Activated CD8-positive, alpha-beta memory T cell treated with anti-CD3 and anti-CD28 coated beads, Interleukin-2, amount 50 U/mL, for 1 hour (primary cell): ENCODE data around the gene EPS8L2.
"Not testable (repeated sequence)": the region's sequence is repeated elsewhere in the genome, so short reads cannot be mapped to it uniquely, and the experiment has no call there.

Experiments
- DNase-seq: peaks from one replicate; pipeline ENCODE4 v3.0.0-alpha.2; 2020; ENCODE audit errors: extremely low read depth

EPS8L2 gene

DNA sequence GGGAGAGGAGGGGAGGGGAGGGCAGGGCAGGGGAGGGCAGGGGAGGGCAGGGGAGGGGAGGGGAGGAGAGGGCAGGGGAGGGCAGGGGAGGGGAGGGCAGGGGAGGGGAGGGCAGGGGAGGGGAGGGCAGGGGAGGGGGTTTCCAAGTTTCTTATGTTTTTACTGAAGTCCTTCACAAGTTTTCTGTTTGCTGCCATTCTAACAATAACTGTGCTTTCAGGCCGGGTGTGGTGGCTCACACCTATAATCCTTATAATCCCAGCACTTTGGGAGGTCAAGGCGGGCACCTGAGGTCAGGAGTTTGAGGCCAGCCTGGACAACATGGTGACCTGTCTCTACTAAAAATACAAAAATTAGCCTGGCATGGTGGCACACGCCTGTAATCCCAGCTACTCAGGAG is 15.8 kb upstream of the EPS8L2 start:
- not testable (repeated sequence) for DNase-seq

DNA sequence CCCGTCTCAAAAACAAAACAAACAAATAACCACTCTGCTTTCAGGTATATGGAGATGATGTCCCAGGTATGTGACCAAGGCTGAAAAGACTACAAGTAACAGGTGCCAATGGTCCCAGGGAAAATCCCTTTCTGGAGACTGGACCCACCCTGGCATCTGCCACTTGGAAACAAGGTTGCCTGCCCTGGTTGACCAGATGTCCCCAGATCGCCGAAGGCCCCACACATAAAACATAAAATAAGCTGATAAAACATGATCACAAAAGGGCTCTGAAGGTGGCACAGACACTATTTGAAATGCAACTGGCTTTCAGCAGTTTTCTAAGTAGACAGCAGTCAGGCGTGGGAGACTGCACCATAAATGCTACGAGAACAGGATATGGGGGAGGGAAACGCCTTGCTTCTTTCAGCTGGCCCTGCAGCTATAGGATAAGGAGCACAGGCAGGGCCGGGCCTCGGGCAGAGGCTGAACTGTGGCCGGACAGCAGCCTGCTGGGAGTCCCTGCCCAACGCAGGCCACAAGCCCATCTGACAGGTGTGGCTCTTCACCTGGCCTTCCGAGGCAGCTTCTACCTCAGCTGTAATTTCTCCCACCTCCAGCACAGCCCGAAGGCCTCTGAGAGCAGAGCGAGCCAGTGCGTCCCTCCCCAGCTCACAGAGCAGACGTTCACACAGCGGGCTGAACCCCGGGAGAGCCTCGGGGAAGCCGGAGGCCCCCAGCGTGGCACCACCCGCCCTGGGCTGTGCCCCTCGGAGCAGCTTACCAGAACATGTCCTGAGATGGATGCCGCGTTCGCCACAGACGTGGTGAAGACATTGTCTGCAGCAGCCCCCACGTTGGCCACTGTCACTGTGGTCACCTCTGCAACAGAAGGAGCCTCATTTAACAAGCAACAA is 15.0 kb upstream of the EPS8L2 start:
- no peak for DNase-seq

DNA sequence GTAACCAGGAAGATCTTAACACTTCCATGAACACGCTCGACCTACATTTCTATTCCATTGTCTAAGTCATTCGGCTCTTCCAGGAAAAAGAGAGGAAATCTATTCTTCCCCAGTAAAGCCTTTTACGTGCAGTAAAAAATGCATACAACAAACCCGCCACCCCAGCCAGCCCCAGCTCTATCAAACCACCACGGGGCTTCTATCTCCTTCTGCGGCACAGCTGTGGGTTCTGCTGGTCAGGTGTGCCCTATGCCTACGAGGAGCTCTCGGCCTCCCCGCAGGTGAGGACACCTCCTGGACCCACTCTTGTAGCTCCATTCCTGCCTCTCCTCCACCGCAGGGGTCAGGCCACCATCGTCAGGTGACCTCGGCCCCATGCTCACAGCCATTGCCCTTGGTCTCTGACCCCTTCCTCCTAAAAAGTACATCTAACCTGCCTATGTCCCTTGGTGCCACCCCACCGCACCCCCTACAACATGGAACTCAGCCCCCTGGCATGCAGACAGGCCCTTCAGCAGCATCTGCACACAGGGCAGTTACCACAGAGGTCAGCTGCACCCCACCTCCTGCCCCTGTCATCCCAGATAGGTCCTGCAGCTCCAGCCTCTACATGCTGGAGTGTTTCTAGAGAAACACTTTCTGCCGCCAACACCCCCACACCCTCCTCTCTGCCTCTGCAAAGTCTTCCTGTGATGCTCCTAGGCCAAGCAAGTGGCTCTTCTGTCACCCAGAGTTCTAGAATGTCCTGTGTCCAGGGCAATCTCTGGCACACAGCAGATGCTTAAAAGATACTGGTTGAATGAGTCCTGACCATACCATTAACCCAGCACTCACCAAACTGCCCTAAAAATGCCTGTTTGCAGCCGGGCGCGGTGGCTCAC is 14.1 kb upstream of the EPS8L2 start:
- DNase-seq = no peak

DNA sequence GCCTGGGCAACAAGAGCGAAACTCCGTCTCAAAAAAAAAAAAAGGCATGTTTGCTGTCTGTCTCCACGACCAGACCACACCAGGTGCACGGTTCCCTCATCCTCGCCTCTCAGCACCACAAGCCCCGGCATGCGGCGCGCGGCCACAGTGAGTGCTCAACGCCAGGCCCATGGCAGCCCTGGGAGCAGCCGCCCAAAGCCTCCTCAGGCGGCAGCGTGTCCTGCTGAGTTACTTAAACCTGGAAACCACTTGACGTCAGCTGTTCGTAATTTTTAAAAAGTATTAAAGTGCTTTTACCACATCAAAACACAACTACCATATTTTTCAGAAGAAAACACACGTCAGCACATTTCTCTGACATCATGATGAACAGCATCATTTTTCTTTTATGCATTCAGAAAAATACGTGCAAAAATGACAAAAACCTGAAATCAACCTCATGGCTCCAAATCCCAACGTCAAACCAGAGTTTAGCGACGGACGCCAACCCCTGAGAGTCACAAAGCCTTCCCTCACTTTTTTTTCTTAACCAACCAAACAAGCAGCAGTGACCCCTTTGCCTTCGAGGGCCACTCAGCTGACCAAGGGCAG is 13.1 kb upstream of the EPS8L2 start:
- DNase-seq = no peak

DNA sequence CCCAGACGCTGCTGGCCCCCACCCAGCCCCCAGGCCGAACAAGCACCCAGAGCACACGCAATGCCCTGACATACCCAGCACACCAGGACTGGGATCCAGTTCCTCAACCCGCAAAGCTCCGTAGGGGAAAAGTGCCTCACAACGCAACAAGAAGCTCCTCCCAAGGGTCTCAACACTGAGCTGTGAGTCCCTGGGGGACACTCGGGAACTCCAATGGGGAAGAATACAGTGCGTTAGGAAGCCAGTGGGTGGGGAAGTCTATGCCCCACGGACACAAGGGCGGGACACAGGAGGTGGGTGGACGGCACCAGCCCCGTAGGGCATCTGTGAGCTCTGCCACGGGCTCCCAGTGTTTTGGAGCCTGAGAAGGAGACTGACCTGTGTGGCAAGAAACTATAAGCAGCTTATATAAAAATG is 12.6 kb upstream of the EPS8L2 start:
- DNase-seq = no peak

DNA sequence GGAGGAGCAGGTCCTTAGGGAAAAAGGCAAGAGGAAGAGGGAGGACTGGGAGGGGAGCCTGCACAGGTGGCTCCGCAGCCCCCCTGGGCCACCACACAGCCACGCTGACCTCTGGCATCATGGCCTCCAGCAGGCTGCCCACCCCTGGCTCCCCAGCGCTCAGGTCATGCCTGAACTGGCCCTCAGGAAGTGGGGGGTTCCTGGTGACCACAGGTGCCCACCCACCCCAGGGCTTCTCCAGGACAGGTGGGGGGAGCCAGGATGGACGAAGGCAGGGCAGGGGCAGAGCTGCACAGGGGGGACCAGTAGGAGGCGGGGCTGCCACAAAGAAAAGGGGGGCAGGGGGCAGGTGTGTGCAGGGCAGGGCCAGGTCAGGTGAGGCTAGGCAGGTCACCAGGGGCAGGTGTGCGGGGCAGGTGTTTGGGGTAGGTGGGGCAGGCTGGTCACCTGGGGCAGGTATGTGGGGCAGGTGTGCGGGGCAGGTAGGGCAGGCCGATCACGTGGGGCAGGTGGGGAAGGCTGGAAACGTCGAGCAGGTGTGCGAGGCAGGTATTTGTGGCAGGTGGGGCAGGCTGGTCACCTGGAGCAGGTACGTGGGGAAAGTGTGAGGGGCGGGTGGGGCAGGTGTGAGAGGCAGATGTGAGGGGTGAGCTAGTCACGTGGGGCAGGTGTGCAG is 12.0 kb upstream of the EPS8L2 start:
- no peak for DNase-seq

DNA sequence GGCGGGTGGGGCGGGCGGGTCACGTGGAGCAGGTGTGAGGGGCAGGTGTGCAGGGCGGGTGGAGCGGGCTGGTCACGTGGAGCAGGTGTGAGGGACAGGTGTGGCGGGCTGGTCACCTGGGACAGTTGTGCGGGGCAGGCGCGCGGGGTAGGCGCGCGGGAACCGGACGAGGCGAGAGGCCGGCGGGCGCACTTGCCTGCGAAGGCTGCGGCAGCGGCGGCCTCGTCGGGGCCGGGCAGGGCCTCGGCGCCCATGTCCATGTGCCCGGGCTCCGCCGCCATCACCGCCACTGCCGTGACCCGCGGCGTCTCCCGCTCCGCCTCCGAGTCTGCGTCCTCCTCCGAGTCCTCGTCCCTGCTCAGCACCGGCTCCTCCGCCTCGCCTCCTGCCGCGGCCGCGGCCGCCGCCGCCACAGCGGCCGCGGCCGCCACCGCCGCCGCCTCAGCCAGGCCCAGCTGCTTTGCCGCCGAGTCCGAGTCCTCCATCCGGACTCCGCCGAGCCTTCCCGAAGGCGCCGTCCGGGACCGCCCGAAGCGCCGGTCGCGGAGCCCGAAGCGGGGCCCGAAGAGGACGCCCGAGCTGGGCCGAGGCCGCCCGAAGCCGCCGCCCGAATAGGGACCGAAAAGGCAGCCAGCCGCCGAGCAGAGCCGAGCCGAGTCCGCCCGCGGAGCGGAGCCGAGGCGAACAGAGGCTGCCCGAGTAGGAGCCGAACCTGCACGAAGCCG is 11.3 kb upstream of the EPS8L2 start, which contains the start of gene DEAF1:
DEAF1 (minus strand) TSS at position 660 of the 725 bp plus-strand sequence; CDS start at position 485, 175 bp downstream.
- DNase-seq = peak; percentile 98

DNA sequence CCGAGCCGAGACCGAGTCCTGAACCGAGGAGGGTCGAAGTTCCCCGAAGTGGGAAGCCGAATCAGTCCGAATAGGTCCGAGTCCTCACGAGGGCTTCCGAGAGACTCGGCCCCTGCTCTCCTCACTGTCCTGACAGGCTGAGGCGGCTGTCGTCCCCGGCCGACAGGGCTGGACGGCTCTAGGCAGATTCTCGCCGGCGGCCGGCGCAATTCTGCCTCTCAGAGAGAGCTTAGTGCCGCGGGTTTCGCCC is 10.8 kb upstream of the EPS8L2 start:
- DNase-seq = no peak

DNA sequence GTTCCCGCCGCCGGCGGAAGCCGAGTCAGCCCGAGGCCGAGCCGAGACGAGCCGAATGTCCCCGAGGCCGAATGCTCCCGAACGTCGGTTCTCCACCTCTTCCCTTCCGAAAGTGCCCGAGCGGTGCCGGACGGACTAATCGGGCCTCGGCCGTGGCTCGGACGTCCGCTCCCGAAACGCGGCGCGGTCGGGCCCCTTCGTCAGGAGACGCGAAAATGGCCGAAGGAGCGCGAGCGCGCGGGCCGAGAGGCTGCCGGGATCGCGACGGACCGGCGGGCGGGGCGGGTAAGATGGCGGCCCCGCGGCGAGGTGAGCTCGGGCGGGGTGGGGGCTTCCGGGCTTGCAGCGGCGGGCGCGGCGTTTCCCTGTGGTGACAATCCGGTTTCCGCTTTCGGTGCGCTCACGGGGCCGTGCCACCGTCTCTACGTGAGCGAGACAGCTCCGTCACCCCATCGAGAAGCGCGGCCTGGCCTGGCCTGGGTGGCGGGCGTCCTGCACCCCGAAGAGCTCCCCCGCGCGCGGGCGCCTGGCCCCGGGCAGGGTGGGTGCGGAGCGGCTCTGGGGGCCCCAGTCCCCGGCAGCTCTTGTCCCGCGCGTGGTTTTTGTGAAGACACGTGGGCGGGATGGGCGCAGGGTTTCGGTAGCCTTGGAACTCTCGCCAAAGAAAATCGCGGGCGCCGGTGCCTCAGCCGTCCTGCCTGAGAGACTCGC is 10.3 kb upstream of the EPS8L2 start, which contains the start of gene TMEM80:
TMEM80 (plus strand) TSS at position 279 of the 711 bp plus-strand sequence; CDS start at position 291, 12 bp downstream.
- DNase-seq = peak; percentile 87

DNA sequence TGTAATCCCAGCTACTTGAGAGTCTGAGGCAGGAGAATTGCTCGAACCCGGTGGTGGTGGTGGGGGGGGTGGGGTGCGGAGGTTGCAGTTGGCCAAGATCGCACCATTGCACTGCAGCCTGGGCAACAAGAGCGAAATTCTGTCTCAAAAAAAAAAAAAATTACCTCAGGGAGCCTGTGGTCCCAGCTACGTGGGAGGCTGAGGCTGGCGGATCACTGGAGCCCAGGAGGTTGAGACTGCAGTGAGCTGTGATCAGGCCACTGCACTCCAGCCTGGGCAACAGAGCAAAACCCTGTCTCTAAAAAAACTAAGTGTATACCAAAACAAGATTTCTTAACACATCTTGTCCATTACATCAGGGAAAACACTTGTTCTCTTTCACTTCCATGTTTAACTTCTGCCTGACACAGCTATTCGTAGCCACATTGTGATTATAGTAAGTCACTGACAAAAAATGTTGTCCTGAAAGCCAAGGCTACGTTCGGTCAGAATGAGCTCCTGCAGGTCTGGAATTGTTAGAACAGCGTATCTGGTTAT is 9.0 kb upstream of the EPS8L2 start:
- no peak for DNase-seq

DNA sequence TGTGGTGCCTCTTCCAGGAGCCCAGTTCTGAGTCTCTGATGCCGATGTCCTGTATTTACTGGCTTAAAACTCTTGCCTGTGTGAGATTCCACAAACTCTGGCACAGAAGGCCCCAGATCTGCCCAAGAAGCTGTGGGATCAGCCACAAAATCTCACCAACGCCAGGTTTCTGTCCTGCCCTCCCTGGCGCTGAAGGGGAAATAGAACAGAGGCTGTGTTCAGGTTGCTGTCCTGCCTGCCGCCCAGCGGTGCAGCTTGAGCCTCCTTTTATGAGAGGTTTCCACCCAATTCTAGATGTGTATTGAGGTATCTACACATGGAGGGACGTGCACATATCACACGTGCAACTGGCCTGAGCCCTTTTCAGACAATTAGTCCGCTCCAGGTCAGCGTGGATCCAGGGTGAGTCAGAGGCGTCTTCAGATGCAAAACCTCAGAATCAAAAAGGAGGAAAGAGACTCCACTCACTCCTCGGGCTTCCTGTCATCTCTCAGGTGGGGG is 8.2 kb upstream of the EPS8L2 start:
- DNase-seq = no peak

DNA sequence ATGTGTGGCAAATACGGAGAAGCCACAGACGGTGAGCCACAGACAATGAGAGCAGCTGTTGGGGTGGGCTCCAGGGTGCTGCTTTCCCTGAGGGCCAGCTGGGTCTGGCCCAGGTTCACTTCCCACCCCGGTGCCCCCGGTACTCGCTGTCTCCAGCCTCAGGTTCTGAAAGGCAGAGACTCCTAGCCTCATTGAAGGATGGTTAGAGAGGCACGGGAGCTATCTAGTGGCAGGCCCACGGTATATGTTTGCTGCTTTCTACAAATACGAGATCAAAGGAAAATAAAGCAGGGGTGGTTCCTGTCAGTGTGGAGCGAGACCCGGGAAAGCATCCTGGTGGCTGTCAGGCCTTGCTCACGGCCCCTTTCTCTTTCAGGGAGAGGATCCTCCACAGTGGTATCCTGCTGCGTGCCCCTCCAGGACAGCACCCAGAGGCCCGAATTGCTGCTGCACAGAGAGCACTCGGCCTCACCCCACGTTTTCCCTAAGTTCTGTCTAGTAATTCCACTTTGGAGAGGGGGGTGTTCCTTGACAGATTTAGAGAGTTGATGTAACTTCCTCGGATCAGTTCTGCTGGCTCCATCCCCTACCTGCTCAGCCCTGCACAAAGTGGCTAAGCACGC is 7.4 kb upstream of the EPS8L2 start:
- DNase-seq = no peak

DNA sequence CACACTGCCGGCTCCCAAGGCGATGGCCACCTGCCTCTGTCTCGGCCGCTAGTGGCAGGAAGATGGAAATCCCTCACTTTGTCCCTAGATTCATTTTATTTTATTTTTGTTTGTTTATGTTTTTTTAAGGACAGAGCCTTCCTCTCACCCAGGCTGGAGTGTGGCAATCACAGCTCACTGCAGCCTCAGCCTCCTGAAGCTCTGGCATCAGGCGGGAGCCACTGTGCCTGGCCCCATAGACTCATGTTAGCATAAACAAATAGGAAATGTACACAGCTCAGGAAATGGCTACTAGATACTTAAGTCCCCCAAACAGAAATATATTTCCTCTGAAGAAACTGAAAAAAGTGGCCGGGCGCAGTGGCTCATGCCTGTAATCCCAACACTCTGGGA is 6.9 kb upstream of the EPS8L2 start:
- DNase-seq = no peak

DNA sequence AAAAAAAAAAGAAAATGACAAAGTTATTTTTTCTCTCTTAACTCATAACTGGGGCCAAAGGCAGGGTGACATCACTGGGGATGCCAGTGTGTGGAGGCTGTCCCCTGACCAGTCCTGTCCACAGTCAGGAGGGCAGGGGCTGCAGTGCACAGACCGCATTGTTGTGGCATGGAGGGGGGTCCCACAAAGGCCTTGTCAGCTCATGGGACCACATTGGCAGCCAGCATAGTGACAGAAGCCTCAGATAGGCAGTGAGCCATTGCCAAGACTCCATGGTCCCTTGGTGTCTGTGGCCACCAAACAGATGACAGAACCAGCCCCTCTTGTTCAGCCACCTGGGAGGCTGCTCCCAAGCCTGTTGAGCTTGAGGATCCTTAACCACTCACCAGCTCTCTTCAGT is 6.3 kb upstream of the EPS8L2 start:
- no peak for DNase-seq

DNA sequence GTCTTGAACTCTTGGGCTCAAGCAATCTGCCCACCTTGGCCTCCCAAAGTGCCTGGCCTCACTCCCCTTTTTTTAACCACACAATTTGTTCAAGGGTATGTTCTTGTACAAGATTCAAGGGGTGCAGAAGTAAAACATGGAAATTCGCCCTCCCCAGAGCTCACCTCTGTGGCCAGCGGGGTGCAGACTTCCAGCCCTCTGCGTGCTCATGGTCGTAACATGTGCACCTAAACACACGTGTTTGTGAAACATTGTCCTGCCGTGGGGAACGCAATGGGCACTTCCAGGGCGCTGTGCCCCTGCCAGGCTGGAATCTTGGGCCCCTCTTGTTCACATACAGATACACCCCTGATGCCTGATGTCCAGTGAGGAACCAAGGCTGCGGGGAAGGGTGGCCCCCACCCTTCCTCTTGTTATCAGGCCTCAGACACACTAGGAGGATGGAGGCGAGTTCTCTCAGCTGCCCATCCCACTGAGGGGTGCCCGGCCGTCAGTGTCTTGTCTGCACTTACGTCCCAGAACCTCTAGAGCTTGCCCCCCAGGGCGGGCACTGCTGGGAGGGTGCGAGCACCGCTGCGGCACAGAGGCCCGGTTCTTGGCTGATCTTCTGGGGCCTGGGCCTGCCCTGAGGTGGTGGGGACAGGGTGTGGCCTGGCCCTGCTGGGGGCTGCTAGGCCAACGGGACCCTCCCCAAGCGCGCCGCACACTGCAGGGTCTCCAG is 4.1 kb upstream of the EPS8L2 start:
- DNase-seq = no peak

DNA sequence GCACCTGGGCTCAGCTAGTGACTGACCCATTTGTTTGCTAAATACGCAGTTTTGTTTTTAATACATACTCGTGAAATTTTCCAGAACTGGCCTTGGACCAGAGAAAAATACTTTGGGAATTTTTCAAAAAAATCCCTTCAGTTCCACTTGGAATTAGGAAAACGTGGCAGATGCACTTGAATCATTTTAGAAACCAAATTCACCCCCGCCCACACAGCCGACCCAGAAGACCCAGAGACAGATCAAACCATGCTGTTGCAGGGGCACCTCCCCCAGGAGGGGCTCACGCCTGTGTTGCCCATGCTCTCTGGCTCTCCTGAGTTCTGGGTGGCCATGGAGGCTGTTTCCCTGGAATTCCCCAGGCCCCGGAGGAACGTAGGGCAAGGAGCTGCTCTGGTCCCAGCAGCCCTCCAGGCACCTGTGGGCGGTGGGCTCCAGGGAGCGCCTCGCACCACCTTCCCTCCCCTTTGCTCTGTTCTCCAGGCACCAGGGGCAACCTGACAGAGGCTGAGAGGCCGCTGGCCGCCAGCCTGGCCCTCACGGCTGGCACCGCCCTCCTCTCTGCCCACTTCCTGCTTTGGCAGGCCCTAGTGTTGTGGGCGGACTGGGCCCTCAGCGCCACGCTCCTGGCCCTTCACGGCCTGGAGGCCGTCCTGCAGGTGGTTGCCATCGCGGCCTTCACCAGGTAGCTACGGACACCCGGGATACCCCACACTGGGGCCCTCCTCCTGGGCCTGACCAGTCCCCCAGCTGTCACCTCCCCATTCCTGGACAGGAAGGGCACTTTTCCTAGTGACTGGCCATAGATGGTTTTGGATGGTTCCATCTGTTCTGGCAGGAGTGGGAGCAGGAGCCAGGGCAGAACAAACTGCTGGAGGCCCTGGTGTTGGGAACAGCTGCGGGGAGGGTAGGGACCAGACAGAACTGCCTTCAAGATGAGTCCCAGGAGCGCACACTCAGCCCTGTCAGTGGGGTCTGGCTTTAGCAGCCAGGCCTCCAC is 3.3 kb upstream of the EPS8L2 start:
- no peak for DNase-seq

DNA sequence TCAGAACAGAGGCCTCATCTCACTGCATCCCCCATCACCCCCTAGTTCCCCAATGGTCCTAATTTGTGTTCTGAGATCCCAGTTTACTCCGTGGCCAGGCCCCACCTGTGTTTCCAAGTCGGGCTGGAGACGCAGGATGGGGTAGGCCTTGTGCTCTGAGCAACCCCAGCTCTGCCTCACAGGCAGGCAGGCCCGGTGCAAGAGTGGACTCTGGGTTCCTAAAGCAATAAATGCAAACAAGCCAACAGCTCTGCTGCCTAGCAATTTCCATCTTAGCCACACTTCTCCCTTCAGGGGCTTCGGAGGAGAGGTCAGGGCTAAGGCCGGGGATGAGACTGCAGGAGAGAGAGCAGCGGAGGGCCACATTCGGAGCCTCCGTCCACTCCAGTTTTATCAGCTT is 2.5 kb upstream of the EPS8L2 start:
- DNase-seq = no peak

DNA sequence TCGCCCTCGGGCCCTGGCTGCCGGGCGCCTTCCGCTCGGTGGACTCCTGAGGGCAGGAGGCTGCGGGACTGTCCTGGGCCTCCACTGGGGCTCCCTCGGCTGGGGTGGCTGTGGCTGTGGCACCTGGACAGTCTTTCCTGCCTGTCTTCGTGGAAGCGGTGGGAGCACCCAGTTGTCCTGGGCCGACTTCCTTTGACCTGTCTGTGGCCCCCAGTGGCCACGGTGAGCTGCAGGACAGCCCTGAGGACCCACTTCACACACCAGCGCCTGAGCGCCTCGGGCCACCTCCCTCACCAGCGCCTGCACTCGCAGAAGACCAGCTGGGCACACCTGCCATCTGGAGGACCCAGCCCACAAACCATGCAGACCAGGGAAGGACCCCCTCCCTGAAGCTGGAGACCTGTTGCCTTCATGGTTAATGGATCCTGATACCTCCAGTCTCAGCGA is 1.8 kb upstream of the EPS8L2 start:
- DNase-seq = no peak
